Measurements from ENCODE around the gene IFITM5. TPM values are rescaled to one million over a fixed set of nuclear protein-coding genes. Genes with fewer than 3 reads are reported as not detected.
"Not testable (repeated sequence)": the region's sequence is repeated elsewhere in the genome, so short reads cannot be mapped to it uniquely, and the experiment has no call there.

Gene IFITM5
- total and polyA plus RNA-seq, 4 donors, result 0.29 TPM; not detected in 3

DNA sequence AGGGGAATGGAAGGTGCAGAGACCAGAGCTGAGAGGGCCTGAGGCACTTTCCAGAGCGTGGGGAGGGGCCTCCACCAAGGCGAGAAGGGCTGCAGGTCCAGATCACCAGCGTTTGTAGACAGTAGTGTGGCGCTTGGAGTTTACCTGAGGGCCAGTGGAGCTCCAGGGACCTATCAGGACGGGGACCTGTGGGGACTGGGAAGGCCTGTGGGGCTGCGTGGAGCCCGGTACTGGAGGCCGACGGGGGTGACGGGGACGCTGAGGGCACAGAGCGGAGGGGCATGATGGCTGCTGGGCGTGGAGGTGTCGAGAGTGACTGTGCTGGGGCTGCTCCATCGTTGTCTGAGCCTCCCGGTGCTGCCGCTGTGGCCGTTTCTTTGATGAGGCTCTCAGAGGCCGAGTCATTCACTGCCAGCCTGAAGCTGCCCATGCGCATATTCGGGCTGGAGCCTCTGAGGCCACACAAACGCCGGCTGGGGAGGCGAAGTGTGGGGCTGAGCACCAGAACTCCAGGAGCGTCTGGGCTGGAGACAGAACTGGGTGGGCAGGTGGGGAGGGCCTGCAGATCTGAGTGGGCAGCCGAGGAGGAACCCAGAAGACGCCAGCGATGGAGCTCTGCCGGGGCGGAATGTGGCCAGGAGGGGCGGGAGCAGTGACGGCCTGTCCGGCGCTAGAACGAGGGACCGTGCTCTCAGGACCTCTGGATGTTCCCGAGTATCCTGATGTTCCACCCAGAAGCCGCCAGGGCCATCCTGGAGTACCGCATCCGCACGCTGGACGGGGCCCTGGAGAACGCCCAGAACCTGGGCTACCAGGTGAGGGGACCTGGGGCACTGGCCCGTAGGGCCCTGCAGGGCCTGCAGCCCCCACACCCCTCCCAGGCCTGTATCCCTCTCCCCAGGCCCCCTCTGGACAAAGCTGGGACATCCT, 7.8 kb downstream of the IFITM5 start:
- peaks cover 23% of the 10 kb centered on the region for H3K27me3 ChIP-seq (ENCODE audit: control insufficient read depth, insufficient read depth, low read length)
- WGBS (ENCODE audit: insufficient coverage), result 67% methylated on average over 44 of the region's 44 CpGs
- H3K36me3 ChIP-seq (ENCODE audit: control insufficient read depth, insufficient read depth, low read length), result peaks cover 19% of the 10 kb centered on the region
- DNase-seq (ENCODE audit: low read depth in 4 of 6, low spot score in 6 of 6), result no peak
- H3K9me3 ChIP-seq (ENCODE audit: control insufficient read depth, insufficient read depth, low read length), result no peaks in the 10 kb centered on the region
- no peak overlapping the region for H3K4me3 ChIP-seq (ENCODE audit: low read depth, low read length)
- H3K4me1 ChIP-seq (ENCODE audit: control insufficient read depth, insufficient read depth, low read length), result peaks cover 16% of the 10 kb centered on the region
- no peak overlapping the region for H3K27ac ChIP-seq (ENCODE audit: low read depth, low read length)

DNA sequence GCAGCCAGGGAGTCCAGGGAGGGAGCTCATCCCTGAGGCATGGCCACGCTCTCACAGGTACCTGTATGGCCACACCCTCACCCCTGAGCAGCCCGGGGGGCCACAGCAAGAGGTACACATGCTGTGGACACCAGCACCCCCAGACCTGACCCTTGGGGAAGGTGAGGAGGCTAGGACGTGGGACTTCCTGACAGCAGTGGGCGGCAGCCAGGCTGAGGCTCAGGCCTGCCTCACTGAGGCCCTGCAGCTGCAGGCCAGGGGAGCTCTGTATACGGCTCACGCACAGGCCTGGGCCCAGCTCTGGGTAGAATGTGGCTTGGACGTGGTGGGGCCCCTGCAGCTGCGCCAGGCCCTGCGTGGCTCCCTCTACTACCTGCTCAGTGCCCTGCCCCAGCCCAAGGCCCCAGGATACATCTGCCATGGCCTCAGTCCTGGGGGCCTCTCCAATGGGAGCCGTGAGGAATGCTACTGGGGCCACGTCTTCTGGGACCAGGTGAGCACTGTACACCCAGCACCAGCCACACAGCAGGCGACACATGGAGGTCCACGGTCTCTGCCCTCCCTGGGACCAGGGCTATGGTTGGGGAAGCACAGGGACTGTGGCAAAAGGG, 8.6 kb downstream of the IFITM5 start:
- Histone ChIP-seq H3K36me3 (ENCODE audit: control insufficient read depth, insufficient read depth, low read length) (peaks cover 19% of the 10 kb centered on the region), H3K4me1 (ENCODE audit: control insufficient read depth, insufficient read depth, low read length) (peaks cover 16% of the 10 kb centered on the region), H3K27me3 (ENCODE audit: control insufficient read depth, insufficient read depth, low read length) (peaks cover 31% of the 10 kb centered on the region), H3K9me3 (ENCODE audit: control insufficient read depth, insufficient read depth, low read length) (no peaks in the 10 kb centered on the region), H3K27ac (ENCODE audit: low read depth, low read length) (no peak overlapping the region), H3K4me3 (ENCODE audit: low read depth, low read length) (no peak overlapping the region)
- DNase-seq (ENCODE audit: low read depth in 4 of 6, low spot score in 6 of 6), result no peak
- 84% methylated on average over 13 of the region's 13 CpGs for WGBS (ENCODE audit: insufficient coverage)

DNA sequence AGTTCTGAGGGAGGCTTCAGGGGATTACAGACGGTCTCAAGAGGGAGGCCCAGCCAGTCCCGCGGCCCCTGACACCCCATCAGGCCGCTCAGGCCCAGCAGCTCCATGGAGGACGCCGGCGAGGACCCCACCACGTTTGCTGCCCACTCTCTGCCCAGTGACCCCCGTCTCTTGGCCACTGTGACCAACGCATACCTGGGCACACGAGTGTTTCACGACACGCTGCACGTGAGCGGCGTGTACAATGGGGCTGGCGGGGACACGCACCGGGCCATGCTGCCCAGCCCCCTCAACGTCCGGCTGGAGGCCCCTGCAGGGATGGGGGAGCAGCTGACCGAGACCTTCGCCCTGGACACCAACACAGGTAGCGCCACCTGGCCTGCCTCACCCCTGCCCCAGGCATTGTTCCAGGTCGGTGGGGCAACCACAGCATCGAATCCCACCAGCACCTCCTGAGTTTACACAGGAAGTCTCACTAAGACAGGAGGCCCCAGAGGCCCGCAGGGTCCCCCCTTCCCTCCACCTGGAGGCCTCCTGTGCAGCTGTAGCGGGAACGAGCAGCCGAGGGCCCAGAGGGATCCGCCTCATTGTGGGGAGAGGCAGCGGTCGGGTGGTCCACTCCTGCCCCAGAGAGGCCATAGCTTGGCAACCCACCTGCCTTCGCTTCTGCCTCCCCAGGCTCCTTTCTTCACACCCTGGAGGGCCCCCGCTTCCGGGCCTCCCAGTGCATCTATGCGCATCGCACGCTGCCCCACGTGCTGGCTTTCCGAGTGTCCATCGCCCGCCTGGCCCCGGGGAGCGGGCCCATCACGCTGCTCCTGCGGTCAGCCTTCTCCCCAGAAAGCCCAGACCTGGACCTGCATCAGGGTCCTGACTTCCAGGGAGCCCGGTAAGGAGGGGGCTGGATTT, 9.4 kb downstream of the IFITM5 start:
- Histone ChIP-seq H3K27ac (ENCODE audit: low read depth, low read length) (no peak overlapping the region), H3K4me3 (ENCODE audit: low read depth, low read length) (no peak overlapping the region), H3K27me3 (ENCODE audit: control insufficient read depth, insufficient read depth, low read length) (peaks cover 33% of the 10 kb centered on the region), H3K9me3 (ENCODE audit: control insufficient read depth, insufficient read depth, low read length) (no peaks in the 10 kb centered on the region), H3K4me1 (ENCODE audit: control insufficient read depth, insufficient read depth, low read length) (peaks cover 16% of the 10 kb centered on the region), H3K36me3 (ENCODE audit: control insufficient read depth, insufficient read depth, low read length) (peaks cover 19% of the 10 kb centered on the region)
- no peak for DNase-seq (ENCODE audit: low read depth in 4 of 6, low spot score in 6 of 6)
- 81% methylated on average over 47 of the region's 48 CpGs for WGBS (ENCODE audit: insufficient coverage)

DNA sequence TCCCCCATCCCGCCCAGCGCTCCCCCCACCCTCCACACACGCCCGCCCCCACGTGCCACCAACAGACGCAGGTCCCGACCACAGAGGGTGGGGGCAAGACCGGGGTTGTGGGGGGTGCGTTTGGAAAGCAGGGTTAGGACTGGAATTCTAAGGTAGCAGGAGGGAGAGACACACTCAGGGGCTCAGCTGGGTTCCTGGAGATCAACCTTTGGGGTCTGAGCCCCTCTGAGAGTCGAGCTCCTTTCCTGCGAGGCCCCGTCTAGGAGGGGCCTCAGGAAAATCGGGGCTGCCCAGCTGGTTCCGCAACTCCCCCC, 10.0 kb downstream of the IFITM5 start:
- H3K9me3 ChIP-seq (ENCODE audit: control insufficient read depth, insufficient read depth, low read length), result no peaks in the 10 kb centered on the region
- WGBS (ENCODE audit: insufficient coverage), result 28% methylated on average over 6 of the region's 14 CpGs
- peaks cover 15% of the 10 kb centered on the region for H3K36me3 ChIP-seq (ENCODE audit: control insufficient read depth, insufficient read depth, low read length)
- DNase-seq (ENCODE audit: low read depth in 4 of 6, low spot score in 6 of 6), result no peak
- peaks cover 16% of the 10 kb centered on the region for H3K4me1 ChIP-seq (ENCODE audit: control insufficient read depth, insufficient read depth, low read length)
- H3K4me3 ChIP-seq (ENCODE audit: low read depth, low read length), result no peak overlapping the region
- no peak overlapping the region for H3K27ac ChIP-seq (ENCODE audit: low read depth, low read length)
- peaks cover 34% of the 10 kb centered on the region for H3K27me3 ChIP-seq (ENCODE audit: control insufficient read depth, insufficient read depth, low read length)

DNA sequence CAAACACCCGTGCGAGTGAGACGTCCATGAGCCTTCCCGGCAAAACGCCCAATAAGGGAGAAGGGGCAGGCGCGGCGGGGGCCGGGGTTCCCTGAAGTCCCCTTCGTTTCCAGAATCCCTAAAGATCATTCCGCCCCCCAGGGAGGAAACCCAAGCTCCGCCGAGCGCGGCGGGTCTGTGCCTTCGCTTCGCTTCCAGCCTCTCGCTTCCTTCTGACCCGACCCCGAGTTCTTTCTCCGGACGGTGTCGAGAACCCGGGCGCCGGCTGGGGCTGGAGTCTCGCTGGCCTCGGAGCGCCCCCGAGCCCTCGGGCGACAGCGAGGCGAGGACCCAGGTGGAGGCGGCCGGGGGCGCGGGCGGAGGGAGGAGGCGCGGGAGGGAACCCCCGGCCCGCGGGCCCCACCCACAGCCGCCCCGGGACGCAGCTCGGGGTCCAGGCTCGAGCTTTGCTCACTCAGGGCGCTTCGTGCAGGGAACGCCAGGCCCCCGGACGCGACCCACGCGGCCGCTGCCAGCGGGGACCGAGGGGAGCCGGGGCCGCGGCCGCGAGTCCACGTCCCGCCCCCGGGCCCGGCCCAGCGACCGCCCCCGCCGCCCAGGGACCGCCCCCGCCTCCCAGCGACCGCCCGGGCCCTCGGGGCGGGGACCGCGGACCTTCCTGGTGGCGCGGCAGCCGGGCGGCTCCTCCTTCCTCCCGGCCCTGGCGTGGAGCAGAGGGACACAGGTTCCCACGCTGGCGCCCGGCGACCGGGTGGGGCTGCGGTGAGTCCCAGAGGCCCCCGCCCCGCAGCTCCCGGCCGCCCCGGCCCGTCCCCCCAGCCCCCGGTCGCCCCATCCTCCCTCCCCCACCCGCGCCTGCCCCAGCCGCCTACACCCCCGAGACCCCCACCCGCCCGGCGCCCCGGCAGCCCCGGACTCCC, 10.6 kb downstream of the IFITM5 start, which contains the start of gene PGGHG:
TSS of gene PGGHG (plus strand) at position 649 of the 920 bp plus-strand sequence. CDS start 691 bp downstream, outside the sequence.
- H3K9me3 ChIP-seq (ENCODE audit: control insufficient read depth, insufficient read depth, low read length), result no peaks in the 10 kb centered on the region
- DNase-seq (ENCODE audit: low read depth in 4 of 6, low spot score in 6 of 6), result peak in 2 of 6 donors; percentile 2 to 53
- peak within 1 kb of the TSS; percentile 37 for H3K4me3 ChIP-seq (ENCODE audit: low read depth, low read length)
- WGBS (ENCODE audit: insufficient coverage), result under 1% methylated on average over 89 of the region's 112 CpGs
- no peak within 1 kb of the TSS for H3K27ac ChIP-seq (ENCODE audit: low read depth, low read length)
- H3K27me3 ChIP-seq (ENCODE audit: control insufficient read depth, insufficient read depth, low read length), result peaks cover 40% of the 10 kb centered on the region
- peaks cover 15% of the 10 kb centered on the region for H3K36me3 ChIP-seq (ENCODE audit: control insufficient read depth, insufficient read depth, low read length)
- H3K4me1 ChIP-seq (ENCODE audit: control insufficient read depth, insufficient read depth, low read length), result peaks cover 16% of the 10 kb centered on the region

DNA sequence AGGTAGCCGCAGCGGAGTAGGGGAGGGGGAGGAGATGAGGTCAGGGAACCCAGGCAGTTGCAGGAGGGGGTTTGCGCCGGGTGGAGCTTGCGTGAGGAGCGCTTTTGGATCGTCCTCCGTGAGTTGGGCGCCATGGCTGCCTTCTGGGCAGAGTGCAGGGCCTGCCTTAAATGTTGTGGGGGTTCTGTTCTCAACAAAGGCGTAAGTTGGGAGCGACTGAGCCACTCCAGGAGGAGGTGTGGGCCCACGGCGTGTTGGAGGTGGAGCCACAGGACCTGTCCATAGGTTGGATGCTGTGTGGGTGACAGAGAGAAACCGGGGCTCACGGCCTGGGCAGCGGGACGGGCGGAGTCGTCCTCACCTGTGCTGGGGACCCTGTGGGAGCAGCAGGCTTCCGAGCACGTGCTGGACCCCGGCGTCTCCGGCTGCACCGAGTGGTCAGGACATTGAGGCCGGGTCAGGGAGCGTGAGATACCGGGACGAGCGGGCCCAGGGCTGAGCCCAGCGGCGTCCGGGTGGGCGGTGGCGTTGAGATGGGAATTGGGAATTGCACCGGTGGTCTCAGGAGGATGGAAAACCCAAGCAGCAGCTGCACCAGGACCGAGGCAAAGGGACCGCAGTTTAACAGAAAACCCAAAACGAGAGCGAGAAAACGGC, 11.4 kb downstream of the IFITM5 start:
- no peaks in the 10 kb centered on the region for H3K9me3 ChIP-seq (ENCODE audit: control insufficient read depth, insufficient read depth, low read length)
- no peak overlapping the region for H3K27ac ChIP-seq (ENCODE audit: low read depth, low read length)
- peak in 1 of 6 donors; percentile 4 for DNase-seq (ENCODE audit: low read depth in 4 of 6, low spot score in 6 of 6)
- peaks cover 44% of the 10 kb centered on the region for H3K27me3 ChIP-seq (ENCODE audit: control insufficient read depth, insufficient read depth, low read length)
- WGBS (ENCODE audit: insufficient coverage), result 18% methylated on average over 41 of the region's 41 CpGs
- peak overlapping the region; percentile 37 for H3K4me3 ChIP-seq (ENCODE audit: low read depth, low read length)
- peaks cover 16% of the 10 kb centered on the region for H3K4me1 ChIP-seq (ENCODE audit: control insufficient read depth, insufficient read depth, low read length)
- H3K36me3 ChIP-seq (ENCODE audit: control insufficient read depth, insufficient read depth, low read length), result peaks cover 15% of the 10 kb centered on the region

DNA sequence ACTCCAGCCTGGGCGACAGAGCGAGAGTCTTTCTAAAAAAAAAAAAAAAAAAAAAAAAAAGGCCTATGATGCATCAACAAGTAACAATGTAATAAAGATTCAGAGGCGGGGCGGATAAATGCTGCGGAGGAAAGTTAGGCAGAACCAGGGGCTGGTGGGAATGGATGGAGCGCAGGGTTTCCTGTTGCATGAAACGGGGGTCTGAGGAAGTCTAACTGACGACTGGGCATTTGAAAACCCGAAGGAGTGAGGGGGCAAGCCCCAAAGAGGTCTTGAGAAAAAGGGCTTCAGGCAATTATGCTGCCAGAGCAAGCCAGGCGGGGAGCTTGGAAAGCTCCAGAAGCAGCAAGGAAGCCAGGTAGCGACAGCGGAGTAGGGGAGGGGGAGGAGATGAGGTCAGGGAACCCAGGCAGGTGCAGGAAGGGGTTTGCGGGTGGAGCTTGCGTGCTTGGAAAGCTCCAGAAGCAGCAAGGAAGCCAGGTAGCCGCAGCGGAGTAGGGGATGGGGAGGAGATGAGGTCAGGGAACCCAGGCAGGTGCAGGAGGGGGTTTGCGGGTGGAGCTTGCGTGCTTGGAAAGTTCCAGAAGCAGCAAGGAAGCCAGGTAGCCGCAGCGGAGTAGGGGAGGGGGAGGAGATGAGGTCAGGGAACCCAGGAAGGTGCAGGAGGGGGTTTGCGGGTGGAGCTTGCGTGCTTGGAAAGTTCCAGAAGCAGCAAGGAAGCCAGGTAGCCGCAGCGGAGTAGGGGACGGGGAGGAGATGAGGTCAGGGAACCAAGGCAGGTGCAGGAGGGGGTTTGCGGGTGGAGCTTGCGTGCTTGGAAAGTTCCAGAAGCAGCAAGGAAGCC, 12.1 kb downstream of the IFITM5 start:
- H3K9me3 ChIP-seq (ENCODE audit: control insufficient read depth, insufficient read depth, low read length); H3K27ac ChIP-seq (ENCODE audit: low read depth, low read length); DNase-seq (ENCODE audit: low read depth in 4 of 6, low spot score in 6 of 6); H3K4me3 ChIP-seq (ENCODE audit: low read depth, low read length): not testable (repeated sequence)
- peaks cover 16% of the 10 kb centered on the region for H3K4me1 ChIP-seq (ENCODE audit: control insufficient read depth, insufficient read depth, low read length)
- peaks cover 12% of the 10 kb centered on the region for H3K36me3 ChIP-seq (ENCODE audit: control insufficient read depth, insufficient read depth, low read length)
- WGBS (ENCODE audit: insufficient coverage), result 89% methylated on average over 23 of the region's 27 CpGs
- peaks cover 51% of the 10 kb centered on the region for H3K27me3 ChIP-seq (ENCODE audit: control insufficient read depth, insufficient read depth, low read length)

DNA sequence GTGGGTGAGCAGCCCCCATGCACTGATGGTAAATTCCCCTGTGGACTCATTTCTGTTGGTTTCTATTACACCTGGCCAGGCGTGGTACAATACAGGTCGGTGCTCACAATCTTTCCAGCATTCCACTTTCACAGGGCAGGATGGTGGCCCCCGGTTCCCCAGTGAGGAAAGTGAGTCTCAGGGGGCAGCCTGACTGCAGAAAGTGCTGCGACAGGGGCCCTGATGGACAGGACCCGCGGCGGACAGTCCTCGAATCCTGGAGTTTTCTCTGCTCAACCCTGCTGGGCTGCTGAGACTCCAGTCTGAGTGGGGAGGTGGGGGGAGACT, 13.5 kb downstream of the IFITM5 start:
- Histone ChIP-seq H3K4me1 (ENCODE audit: control insufficient read depth, insufficient read depth, low read length) (peaks cover 23% of the 10 kb centered on the region), H3K36me3 (ENCODE audit: control insufficient read depth, insufficient read depth, low read length) (peaks cover 8% of the 10 kb centered on the region), H3K4me3 (ENCODE audit: low read depth, low read length) (no peak overlapping the region), H3K27ac (ENCODE audit: low read depth, low read length) (no peak overlapping the region), H3K27me3 (ENCODE audit: control insufficient read depth, insufficient read depth, low read length) (peaks cover 65% of the 10 kb centered on the region), H3K9me3 (ENCODE audit: control insufficient read depth, insufficient read depth, low read length) (no peaks in the 10 kb centered on the region)
- no peak for DNase-seq (ENCODE audit: low read depth in 4 of 6, low spot score in 6 of 6)
- 94% methylated on average over 4 of the region's 8 CpGs for WGBS (ENCODE audit: insufficient coverage)
